Measurements from ENCODE around the gene FLNB. TPM values are rescaled to one million over a fixed set of nuclear protein-coding genes. Genes with fewer than 3 reads are reported as not detected.

Gene FLNB
- total RNA-seq, 2 donors from 2014 or later, result 331 to 408 TPM

- H3K27me3 ChIP-seq (replicated peaks; ENCODE audit: insufficient read depth), result no peaks in the 10 kb centered on the region
- intact Hi-C loops (cut with DNase I), result no loop called here
- WGBS, result 55% methylated on average over 4 of the region's 4 CpGs
- peaks cover 47% of the 10 kb centered on the region for H3K4me1 ChIP-seq (replicated peaks)
- H3K9me3 ChIP-seq, result no peaks in the 10 kb centered on the region
- no peak for TF ChIP-seq CTCF (IDR thresholded peaks at IDR 0.05)
- no peak for TF ChIP-seq POLR2AphosphoS5 (IDR thresholded peaks at IDR 0.05)
- TF ChIP-seq POLR2A (IDR thresholded peaks at IDR 0.05), result no peak
- no peak overlapping the region for H3K4me3 ChIP-seq
- H3K27ac ChIP-seq, result peak overlapping the region; percentile 62 to 74
- no peak for DNase-seq (ENCODE audit: low spot score)
- peaks cover 0 to 11% of the 10 kb centered on the region in 2 donors for H3K36me3 ChIP-seq
Measured at GRCh38 chr3:58116985-58117384, 108.8 kb downstream of the FLNB start.

GRCh38 chr3:58117561-58118181 lies 109.4 kb downstream of the FLNB start:
- DNase-seq (ENCODE audit: low spot score), result no peak
- H3K27ac ChIP-seq, result peak overlapping the region; percentile 62 to 74
- H3K36me3 ChIP-seq, result peaks cover 0 to 5% of the 10 kb centered on the region in 2 donors
- no peaks in the 10 kb centered on the region for H3K9me3 ChIP-seq
- no peak overlapping the region for H3K4me3 ChIP-seq
- WGBS, result 32% methylated on average over 14 of the region's 14 CpGs
- no peaks in the 10 kb centered on the region for H3K27me3 ChIP-seq (replicated peaks; ENCODE audit: insufficient read depth)
- peaks cover 40% of the 10 kb centered on the region for H3K4me1 ChIP-seq (replicated peaks)
- TF ChIP-seq POLR2A (IDR thresholded peaks at IDR 0.05) (no peak), POLR2AphosphoS5 (IDR thresholded peaks at IDR 0.05) (no peak), CTCF (IDR thresholded peaks at IDR 0.05) (no peak)
- intact Hi-C loops (cut with DNase I), result no loop called here

GRCh38 chr3:58119186-58119585 lies 111.0 kb downstream of the FLNB start:
- H3K36me3 ChIP-seq, result peaks cover 2 to 4% of the 10 kb centered on the region in 2 donors
- intact Hi-C loops (cut with DNase I), result no loop called here
- H3K4me3 ChIP-seq, result no peak overlapping the region
- H3K4me1 ChIP-seq (replicated peaks), result peaks cover 39% of the 10 kb centered on the region
- no peaks in the 10 kb centered on the region for H3K27me3 ChIP-seq (replicated peaks; ENCODE audit: insufficient read depth)
- no peaks in the 10 kb centered on the region for H3K9me3 ChIP-seq
- H3K27ac ChIP-seq, result peak overlapping the region in 1 of 2 donors; percentile 74
- no peak for DNase-seq (ENCODE audit: low spot score)
- no peak for TF ChIP-seq POLR2A (IDR thresholded peaks at IDR 0.05)
- no peak for TF ChIP-seq POLR2AphosphoS5 (IDR thresholded peaks at IDR 0.05)
- no peak for TF ChIP-seq CTCF (IDR thresholded peaks at IDR 0.05)
- WGBS, result 74% methylated on average over 6 of the region's 6 CpGs

GRCh38 chr3:58120075-58120812 lies 112.0 kb downstream of the FLNB start:
- peaks cover 3 to 6% of the 10 kb centered on the region in 2 donors for H3K36me3 ChIP-seq
- H3K27me3 ChIP-seq (replicated peaks; ENCODE audit: insufficient read depth), result no peaks in the 10 kb centered on the region
- peak; percentile 60 for DNase-seq (ENCODE audit: low spot score)
- H3K27ac ChIP-seq, result peak overlapping the region; percentile 15 to 74
- intact Hi-C loops (cut with DNase I), result no loop called here
- no peak for TF ChIP-seq POLR2A (IDR thresholded peaks at IDR 0.05)
- TF ChIP-seq POLR2AphosphoS5 (IDR thresholded peaks at IDR 0.05), result peak; percentile 79
- no peaks in the 10 kb centered on the region for H3K9me3 ChIP-seq
- 26% methylated on average over 10 of the region's 10 CpGs for WGBS
- H3K4me3 ChIP-seq, result no peak overlapping the region
- peaks cover 39% of the 10 kb centered on the region for H3K4me1 ChIP-seq (replicated peaks)

- Histone ChIP-seq H3K27me3 (replicated peaks; ENCODE audit: insufficient read depth) (no peaks in the 10 kb centered on the region), H3K27ac (peak overlapping the region; percentile 15 to 74), H3K9me3 (no peaks in the 10 kb centered on the region), H3K36me3 (peaks cover 4 to 9% of the 10 kb centered on the region in 2 donors), H3K4me3 (no peak overlapping the region), H3K4me1 (replicated peaks) (peaks cover 35% of the 10 kb centered on the region)
- no peak for TF ChIP-seq POLR2AphosphoS5 (IDR thresholded peaks at IDR 0.05)
- no peak for TF ChIP-seq POLR2A (IDR thresholded peaks at IDR 0.05)
- no peak for TF ChIP-seq CTCF (IDR thresholded peaks at IDR 0.05)
- intact Hi-C loops (cut with DNase I), result no loop called here
- WGBS, result 82% methylated on average over 11 of the region's 11 CpGs
- no peak for DNase-seq (ENCODE audit: low spot score)
Measured at GRCh38 chr3:58121183-58121582, 113.0 kb downstream of the FLNB start.

Data from prostate gland (tissue), 2 donors.